HG02798 (cell line): ENCODE data around the gene PTGS1.
"Not testable (repeated sequence)": the region's sequence is repeated elsewhere in the genome, so short reads cannot be mapped to it uniquely, and the experiment has no call there.

Experiments
- ATAC-seq: cut with Tn5 transposase; IDR thresholded peaks from one replicate; pipeline ENCODE4 v1.9.1; 2021; ENCODE audit warnings: mild to moderate bottlenecking; ENCODE audit not compliant: unreplicated experiment, poor library complexity

Gene PTGS1

DNA sequence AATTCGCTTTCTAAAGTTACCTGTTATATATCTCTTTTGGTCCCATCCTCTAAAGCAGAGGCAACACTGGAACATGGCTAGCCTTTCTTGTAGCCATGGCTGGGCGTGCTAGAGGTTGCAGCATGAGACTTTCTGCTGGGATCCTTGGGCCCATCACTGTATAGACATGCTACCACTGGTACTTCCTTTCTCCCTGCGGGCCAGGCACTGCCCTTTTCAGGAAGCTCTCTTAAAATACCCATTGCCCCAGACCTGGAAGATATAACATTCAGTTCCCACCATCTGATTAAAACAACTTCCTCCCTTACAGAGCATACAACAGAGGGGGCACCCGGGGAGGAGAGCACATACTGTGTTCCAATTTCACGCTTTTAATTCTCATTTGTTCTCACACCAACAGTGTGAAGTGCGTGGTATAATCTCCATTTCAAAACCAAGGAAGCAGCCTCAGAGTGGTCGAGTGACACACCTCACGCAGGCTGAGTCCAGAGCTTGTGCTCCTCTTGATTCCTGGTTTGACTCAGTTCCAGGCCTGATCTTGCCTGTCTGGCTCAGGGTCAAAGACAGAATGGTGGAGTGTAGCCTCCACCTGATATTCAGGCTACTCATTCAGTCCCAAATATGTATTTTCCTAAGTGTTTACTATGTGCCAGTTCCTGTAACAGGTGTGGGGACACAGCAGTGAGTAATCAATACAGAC, 22.6 kb downstream of the PTGS1 start:
- ATAC-seq = no peak

DNA sequence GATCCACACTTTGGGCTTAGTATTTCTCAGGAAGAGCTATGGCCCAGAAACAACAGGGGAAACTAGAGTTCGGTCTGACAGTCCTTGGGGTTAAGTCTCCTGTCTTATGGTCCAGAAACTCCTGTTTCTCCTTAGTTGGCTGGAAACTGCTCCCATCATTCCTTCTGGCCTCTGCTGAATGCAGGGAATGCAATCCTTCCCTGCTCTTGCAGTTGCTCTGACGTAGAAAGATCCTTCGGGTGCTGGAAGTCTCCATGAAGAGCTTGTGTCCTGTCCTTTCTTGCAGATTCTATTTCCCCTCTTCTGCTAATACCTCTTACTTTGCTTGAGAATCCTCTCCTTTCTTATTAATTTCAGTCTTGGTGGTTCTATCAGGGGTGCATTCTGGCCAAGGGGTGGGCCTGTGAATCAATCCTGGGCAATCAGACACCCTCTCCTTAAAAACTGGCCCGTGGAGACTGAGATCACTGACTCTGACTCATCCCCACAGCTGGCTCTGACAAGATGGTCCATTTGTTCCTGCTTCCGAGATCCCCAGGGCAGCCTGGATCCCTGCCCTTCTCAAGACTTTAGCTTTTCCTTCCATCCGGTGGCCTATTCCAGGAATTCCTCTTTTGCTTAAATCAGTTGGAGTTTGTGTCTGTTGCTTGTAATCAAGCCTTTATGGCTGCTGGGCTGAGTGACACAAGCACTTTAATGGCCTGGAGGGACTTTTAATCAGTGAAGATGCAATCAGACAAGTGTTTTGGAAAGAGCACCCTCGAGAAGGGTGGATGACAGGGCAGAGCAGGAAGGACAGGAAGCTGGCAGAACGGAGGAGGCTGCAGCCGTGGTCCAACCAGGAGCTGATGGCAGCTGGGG, 23.7 kb downstream of the PTGS1 start:
- no peak for ATAC-seq

DNA sequence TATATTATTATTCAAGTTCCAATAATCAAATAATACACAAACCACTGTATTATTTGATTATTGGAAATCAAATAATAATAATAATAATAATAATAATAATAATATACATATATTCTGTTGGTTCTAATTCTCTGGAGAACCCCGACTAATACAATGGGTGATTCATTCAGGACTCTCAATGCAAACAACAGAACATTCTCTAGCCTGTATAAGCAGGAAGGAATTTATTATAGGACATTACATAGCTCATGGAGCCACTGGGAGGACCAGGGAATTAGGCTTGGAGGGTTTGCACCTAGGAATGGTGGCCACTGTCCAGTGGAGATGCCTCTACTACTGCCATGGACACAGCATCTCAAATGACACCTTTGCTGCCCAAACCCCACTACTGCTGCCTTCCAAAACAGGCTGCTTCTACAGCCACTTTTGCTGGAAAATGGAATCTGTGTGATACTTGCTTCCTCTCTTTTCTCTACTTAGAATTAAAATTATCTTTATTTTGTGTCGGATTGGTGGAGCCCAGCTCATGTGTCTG, 25.9 kb downstream of the PTGS1 start:
- ATAC-seq = no peak

DNA sequence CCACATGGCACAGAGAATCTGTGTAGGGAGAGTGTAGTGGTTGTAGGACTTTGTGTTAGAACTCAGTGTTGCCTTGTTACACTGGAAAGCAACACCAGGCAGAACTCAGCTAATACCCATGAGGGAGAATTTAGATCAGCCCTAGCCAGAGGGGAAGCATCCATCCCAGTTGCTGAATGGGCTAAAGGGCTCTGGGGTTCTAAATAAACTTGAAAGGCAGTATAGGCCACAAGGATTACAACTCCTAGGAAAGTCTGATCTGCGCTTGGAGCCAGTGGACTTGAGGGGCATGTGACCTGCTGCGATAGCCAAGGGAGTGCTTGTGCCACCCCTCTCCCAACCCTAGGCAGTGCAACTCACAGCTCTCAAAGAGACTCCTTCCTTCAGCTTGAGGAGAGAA, 26.9 kb downstream of the PTGS1 start:
- ATAC-seq = no peak

DNA sequence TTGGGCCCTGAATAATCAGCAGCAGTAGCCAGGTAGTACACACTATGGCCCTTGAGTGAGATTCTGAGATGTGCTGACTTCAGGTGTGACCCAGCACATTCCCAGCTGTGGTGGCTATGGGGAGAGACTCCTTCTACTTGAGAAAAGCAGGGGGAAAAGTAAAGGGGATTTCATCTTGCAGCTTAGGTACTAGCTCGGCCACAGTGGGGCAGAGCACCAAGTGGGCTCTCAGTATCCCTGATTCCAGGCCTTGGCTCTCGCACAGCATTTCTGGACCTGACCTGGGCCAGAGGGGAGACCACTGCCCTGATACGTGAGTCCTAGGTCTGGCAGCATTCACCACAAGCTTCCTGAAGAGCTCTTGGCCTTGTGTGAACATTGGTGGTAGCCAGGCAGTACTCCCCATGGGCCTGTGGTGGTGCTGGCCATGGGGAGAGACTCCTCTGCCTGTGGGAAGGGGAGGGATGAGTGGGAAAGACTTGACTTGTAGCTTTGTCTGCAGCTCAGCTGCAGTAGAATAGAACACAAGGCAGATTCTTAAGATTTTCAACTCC, 27.6 kb downstream of the PTGS1 start:
- no peak for ATAC-seq

DNA sequence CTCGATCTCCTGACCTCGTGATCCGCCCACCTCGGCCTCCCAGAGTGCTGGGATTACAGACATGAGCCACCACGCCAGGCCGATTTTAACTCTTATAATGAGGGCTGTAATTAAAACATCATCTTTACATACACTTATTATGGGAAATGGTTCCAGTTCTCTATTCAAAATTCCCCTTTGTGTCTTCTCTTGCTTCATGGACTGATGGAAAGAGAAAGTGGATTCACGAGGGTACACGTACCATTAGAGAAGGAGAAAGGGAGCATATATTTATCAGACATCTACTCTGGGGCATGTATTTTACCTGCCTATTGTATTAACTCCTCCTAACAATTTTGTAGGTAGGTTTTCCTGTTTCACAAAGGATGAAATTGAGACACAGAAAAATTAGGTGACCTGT, 31.1 kb downstream of the PTGS1 start:
- no peak for ATAC-seq

DNA sequence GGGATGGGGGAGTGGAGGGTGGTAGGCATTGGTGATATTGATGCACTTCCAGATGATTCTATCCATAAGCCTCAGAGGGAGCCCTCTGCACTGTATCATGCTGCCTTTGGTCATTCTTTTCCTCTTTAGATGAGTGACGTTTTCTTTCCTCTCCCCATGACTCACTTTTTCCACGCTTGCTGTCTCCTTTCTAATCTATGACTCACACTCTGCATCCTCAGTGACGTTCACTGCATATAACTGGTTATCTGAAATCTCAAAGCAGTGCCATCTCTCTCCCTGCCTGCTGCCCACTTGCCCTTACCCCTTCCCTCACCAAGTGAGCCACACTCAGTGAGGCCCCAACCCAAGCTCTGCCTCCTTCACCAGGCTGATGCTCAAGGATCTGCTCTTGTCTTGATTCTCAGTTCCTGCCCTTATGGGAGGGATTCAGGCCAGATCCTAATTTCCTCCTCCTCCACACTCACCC, 31.6 kb downstream of the PTGS1 start:
- ATAC-seq = no peak

DNA sequence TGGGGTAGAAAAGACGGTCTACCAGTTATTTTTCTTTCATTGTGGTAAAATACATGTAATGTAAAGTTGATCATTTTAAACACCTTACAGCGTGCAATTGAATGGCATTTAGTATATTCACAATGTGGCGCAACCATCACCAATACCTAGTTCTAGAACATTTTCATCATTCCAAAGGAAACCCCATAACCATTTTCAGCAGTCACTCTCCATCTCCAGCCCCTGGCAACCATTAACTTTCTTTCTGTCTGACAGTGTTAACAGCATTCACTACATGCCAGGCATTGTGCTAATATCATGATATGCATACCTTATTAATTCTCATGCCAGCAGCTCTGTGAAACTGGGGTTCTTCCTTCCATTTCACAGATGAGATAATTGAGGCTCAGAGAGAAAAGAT, 32.0 kb downstream of the PTGS1 start:
- no peak for ATAC-seq

DNA sequence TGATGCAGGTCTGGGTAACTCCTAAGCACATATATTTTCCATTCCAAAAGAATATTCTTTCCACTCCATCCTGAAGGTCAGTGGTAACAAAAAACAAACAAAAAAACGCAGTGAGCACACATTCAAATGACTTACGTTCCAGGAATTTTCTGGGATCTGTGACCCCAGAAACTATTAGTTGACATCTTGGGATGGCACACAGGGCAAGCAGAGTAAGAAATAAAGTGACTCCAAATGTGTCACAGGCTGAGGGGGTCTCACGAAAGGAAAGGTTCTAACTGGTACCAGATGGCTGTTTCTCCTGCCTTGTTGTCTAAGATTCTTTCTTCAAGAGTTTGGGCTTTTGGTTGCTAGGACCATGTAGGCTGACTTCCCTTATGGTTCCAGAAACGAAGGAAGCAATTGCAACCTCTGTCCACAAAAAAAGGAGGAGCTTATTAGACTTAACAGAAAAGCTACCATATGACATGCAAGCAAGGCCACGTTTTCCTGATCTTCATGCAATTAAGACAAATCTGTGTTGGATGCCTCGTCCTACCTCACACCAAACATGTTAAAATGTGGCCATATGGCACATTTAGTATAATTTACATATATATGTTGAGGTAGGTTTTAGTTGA, 32.7 kb downstream of the PTGS1 start:
- no peak for ATAC-seq

DNA sequence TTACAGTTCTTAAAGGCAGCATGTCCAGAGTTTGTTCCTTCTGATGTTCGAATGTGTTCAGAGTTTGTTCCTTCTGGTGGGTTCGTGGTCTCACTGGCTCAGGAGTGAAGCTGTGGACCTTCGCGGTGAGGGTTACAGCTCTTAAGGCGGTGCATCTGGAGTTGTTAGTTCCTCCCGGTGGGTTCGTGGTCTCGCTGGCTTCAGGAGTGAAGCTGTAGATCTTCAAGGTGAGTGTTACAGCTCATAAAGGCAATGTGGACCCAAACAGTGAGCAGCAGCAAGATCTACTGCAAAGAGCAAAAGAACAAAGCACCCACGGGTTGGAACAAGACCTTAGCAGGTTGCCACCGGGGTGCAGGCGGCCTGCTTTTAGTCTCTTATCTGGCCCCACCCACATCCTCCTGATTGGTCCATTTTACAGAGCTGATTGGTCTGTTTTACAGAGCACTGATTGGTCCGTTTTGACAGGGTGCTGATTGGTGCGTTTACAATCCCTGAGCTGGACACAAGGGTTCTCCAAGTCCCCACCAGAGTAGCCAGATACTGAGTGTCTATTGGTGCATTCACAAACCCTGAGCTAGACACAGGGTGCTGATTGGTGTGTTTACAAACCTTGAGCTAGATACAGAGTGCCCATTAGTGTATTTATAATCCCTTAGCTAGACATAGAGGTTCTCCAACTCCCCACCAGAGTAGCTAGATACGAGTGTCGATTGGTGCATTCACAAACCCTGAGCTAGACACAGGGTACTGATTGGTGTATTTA, 34.7 kb downstream of the PTGS1 start:
- ATAC-seq = not testable (repeated sequence)

DNA sequence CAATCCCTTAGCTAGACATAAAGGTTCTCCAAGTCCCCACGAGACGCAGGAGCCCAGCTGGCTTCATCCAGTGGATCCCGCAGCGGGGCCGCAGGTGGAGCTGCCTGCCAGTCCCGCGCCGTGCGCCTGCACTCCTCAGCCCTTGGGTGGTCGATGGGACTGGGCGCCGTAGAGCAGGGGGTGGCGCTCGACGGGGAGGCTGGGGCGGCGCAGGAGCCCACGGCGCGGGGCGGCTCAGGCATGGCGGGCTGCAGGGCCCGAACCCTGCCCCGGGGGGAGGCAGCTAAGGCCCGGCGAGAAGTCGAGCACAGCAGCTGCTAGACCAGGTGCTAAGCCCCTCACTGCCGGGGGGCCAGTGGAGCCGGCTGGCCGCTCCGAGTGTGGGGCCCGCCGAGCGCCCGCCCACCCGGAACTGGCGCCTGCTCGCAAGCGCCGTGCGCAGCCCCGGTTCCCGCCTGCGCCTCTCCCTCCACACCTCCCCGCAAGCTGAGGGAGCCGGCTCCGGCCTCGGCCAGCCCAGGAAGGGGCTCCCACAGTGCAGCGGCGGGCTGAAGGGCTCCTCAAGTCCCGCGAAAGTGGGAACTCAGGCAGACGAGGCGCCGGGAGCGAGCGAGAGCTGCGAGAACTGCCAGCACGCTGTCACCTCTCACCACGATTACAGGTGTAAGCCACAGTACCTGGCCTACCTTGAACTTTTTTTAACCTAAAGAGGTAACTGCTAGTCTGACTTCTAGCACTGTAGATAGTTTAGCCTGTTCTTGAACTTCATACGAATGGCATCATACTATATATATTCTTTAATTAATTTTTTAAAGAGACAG, 35.5 kb downstream of the PTGS1 start:
- no peak for ATAC-seq

DNA sequence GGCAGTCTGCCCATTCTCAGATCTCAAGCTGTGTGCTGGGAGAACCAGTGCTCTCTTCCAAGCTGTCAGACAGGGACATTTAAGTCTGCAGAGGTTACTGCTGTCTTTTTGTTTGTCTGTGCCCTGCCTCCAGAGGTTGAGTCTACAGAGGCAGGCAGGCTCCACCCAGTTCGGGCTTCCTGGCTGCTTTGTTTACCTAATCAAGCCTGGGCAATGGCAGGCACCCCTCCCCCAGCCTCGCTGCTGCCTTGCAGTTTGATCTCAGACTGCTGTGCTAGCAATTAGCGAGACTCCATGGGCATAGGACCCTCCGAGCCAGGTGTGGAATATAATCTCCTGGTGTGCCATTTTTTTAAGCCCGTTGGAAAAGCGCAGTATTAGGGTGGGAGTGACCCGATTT, 43.3 kb downstream of the PTGS1 start:
- not testable (repeated sequence) for ATAC-seq

DNA sequence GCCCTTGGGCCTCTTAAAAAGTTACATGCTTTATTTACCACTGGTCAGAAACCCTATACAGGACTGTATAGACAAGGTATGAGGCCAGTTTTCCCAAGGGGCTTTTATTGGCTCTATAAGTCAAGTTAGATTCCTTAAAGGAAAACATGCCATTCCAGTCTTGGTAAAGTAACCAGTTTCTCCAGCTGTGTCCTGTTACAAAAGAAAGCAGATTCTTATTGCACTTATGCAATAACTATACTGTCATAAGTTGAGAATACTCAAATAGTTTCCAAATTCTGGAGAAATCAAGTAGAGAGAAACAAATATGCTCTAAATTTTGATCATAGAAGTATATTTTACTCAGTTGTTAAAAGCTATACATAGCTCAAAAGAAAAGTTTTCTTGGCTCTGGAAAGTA, 47.2 kb downstream of the PTGS1 start:
- ATAC-seq = no peak

DNA sequence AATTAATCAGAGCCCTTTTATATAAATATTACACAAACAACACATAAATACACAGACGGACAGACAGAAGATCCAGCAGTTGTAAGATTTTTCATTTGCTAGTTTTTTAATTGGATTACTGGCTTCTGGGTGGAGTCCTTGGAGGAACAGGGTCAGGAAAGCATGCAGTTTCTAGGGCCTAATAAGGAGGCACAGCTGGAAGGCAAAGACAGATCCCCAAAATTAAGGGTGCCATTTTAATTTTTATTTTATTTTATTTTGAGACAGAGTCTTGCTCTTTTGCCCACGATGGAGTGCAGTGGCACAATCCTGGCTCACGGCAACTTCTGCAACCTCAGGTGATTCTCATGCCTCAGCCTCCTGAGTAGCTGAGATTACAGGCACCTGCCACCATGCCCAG, 49.5 kb downstream of the PTGS1 start:
- ATAC-seq = no peak

DNA sequence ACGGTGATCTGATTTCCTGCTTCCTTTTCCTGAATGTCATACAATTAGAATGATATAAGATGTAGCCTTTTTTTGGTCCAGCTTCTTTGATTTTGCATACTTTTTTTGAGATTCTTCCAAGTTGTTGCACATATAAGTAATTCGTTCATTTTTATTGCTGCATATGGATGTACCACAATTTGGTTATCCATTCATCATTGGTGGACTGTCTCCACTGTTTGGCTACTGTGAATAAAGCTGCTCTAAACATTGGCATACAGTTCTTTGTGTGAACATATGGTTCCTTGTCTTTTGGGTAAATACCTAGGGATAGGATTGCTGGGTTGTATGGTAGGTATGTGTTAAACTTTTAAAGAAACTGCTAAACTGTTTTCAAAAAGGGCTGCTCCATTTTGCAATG, 54.3 kb downstream of the PTGS1 start:
- no peak for ATAC-seq

DNA sequence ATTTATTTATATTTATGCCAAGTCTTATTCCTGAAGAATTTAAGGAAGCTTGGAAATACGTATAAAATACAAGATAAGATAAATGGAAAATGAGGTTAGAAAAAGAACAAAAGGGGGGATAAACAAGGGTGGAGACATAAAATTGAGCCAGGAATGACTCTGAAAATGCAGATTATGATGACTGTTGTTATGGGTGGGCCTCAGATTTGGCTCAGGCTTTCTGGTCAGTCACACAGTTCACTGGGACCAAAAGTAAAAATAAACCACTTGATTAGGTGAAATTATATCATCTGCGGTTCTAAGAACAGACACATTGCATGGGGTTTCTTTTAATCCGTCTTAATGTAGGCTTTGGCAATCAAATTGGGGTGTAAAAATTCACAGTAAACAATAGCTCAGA, 55.9 kb downstream of the PTGS1 start:
- no peak for ATAC-seq

DNA sequence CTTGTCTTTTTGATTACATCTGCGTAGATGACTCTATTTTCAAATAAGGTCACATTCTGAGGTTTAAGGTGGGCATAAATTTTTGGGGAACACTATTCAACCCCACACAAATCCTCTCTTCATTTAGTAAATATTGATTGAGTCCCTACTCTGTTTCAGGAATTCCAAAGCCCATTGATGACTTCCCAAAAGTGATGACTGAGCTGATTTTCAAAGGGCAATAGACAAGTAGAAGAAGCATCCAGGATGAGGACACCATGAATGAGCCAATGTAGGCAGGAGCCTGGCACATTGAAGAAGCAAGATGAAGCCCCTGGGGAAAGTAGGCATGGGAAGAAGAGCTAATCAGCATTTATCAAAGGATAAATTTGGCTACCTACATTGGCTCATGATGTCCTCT, 71.7 kb downstream of the PTGS1 start:
- ATAC-seq = no peak

DNA sequence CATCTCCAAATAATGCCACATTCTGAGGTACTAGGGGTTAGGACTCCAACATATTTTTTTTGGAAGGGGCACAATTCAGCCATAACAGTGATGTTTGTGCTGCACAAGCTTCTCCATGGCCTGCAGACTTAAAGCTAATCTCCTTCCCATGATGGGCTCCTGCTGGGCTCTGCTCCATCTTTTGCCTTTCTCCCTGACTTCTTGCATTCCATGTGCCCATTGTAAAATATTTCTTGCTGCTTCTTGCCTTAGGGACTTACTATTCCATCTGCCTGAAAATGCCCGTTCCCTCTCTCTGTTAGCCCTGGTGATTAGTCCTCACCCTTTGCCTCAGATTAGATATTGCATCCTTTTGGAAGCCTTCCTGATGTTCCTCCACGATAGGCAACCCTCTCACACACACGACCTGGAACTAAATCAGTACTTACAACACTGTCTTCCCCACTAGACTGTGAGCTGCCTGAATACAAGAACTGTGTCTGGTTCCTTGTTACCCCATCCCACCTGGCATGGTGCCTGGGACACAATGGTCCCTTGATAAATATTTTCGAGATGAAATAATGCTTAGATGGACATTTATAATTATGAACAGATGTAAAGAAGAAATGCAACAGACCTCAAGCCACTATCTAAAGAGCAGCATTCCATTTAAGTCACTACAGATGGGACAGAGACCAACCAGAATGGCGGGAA, 73.4 kb downstream of the PTGS1 start:
- ATAC-seq = no peak
